Measurements from ENCODE around the gene ZNF680.

GRCh38 chr7:64574540-64575099 lies 11.7 kb upstream of the ZNF680 start:
- TF ChIP-seq YY1 (IDR thresholded peaks at IDR 0.05; ENCODE audit: insufficient read depth, insufficient read length) = no peak
- TF ChIP-seq ZNF274 (IDR thresholded peaks at IDR 0.05; ENCODE audit: low read depth, low read length) = no peak
- TF ChIP-seq SUZ12 (IDR thresholded peaks at IDR 0.05; ENCODE audit: extremely low read depth, insufficient read depth, insufficient read length) = no peak
